ENCODE results near the gene FOXN3. TPM values are rescaled to one million over a fixed set of nuclear protein-coding genes. Genes with fewer than 3 reads are reported as not detected.

Gene FOXN3
- total RNA-seq, 4 donors from 2014 or later = 99.6 to 172 (median 103) TPM

DNA sequence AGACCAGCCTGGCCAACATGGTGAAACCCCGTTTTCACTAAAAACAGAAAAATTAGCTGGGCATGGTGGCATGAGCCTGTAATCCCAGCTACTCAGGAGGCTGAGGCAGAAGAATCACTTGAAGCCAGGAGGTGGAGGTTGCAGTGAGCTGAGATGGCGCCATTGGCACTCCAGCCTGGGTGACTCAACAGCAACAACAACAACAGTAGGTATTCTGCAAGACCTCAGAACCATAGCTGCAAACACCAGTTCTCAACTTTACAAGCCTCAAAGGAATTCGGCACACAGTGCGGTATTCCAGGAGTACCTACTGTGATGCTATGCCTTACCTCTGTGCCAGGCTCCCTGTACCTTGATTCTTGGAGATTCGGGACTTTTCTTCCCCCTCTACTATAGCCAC, 15.8 kb downstream of the FOXN3 start:
- H3K4me3 ChIP-seq = no peak overlapping the region
- no peaks in the 10 kb centered on the region for H3K9me3 ChIP-seq
- intact Hi-C loops (cut with DNase I; ENCODE audit: low total_unique reads) (no loop called here), in situ Hi-C loops (cut with MboI; ENCODE audit: low sequenced_read_pairs in 4 of 4) (loop anchor here in 2 of 4 donors (25.0 kb wide), 1 partner anchor 364 kb away; no protein-coding TSS in a partner anchor)
- H3K4me1 ChIP-seq = peaks cover 45 to 58% of the 10 kb centered on the region in 2 donors
- no peaks in the 10 kb centered on the region for H3K36me3 ChIP-seq
- no peaks in the 10 kb centered on the region for H3K27me3 ChIP-seq
- H3K27ac ChIP-seq = no peak overlapping the region
- no peak for TF ChIP-seq POLR2A (IDR thresholded peaks at IDR 0.05)
- TF ChIP-seq, protein P1, sequence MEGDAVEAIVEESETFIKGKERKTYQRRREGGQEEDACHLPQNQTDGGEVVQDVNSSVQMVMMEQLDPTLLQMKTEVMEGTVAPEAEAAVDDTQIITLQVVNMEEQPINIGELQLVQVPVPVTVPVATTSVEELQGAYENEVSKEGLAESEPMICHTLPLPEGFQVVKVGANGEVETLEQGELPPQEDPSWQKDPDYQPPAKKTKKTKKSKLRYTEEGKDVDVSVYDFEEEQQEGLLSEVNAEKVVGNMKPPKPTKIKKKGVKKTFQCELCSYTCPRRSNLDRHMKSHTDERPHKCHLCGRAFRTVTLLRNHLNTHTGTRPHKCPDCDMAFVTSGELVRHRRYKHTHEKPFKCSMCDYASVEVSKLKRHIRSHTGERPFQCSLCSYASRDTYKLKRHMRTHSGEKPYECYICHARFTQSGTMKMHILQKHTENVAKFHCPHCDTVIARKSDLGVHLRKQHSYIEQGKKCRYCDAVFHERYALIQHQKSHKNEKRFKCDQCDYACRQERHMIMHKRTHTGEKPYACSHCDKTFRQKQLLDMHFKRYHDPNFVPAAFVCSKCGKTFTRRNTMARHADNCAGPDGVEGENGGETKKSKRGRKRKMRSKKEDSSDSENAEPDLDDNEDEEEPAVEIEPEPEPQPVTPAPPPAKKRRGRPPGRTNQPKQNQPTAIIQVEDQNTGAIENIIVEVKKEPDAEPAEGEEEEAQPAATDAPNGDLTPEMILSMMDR (IDR thresholded peaks at IDR 0.05 in 4 of 5, conservative IDR thresholded peaks at IDR 0.05 in 1 of 5) = no peak
- DNase-seq (no peak), ATAC-seq (peak in 1 of 2 donors; percentile 24)

DNA sequence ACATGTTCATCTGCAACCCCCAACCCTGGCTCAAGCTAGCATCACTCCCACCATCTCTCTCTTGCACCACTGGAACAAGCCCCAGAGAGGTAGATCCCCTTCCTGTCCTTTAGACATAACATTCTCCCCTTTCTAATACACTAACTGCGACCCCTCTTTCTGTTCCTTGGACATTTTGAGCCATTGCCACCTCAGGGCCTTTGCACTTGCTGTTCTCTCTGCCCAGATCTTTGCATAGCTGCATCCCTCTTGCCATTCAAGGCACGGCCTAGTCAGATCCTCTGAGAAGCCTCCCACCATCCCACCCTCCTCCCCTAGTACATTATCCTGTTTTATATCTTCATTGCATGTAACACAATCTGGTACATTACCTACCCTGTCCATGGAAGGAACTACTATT, 16.5 kb downstream of the FOXN3 start:
- TF ChIP-seq POLR2A (IDR thresholded peaks at IDR 0.05) = no peak
- TF ChIP-seq, protein P1 (IDR thresholded peaks at IDR 0.05 in 4 of 5, conservative IDR thresholded peaks at IDR 0.05 in 1 of 5) = no peak
- in situ Hi-C loops (cut with MboI; ENCODE audit: low sequenced_read_pairs in 4 of 4) = loop anchor here in 2 of 4 donors (25.0 kb wide), 1 partner anchor 363 kb away; no protein-coding TSS in a partner anchor
- ATAC-seq (no peak), DNase-seq (no peak)
- Histone ChIP-seq H3K27ac (no peak overlapping the region), H3K9me3 (no peaks in the 10 kb centered on the region), H3K4me1 (peaks cover 43 to 54% of the 10 kb centered on the region in 2 donors), H3K36me3 (no peaks in the 10 kb centered on the region), H3K27me3 (no peaks in the 10 kb centered on the region), H3K4me3 (no peak overlapping the region)
- intact Hi-C loops (cut with DNase I; ENCODE audit: low total_unique reads) = no loop called here

DNA sequence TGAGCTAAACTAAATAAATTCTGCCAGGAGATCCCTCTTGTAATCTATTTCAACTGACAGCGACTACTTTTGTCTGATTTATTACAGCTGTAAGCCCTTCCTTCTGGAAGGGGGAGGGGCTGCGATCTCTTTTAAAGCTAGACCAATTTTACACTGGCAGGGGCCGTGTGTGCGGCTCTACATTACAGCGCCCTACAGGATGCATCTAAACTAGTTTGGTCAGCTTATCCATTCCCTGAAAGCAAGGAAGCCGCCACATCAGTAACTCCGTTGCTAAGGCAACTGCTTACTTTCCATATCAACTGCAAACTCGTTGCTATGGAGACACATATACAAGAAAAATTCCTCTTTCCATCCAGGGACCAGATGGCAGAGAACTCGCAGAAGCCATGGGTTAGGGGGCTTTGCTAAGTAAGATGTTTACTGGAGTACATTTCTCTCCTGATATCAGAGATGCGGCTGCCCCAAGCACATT, 17.4 kb downstream of the FOXN3 start:
- intact Hi-C loops (cut with DNase I; ENCODE audit: low total_unique reads) = no loop called here
- peak overlapping the region in 1 of 4 donors; percentile 4 for H3K4me3 ChIP-seq
- peak overlapping the region in 2 of 4 donors; percentile 12 to 32 for H3K27ac ChIP-seq

DNA sequence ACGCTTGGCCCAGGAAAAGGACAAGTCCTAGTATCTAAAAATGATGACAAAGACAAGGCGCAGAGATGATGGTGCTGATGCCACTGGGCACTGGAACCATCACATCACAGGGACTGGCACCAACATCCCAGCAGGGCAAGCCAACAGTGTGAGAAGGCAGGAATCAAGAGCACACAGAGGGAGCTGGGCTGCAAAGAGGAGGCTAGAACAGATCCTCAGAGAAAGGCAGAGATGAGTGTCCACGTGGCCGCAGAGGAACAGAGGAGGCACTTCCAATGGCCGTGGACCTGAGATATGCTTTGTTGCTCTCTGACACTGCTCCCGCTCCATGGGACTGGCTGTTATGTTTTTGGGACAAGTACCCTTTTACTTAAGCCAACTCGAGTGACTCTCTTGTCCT, 17.9 kb downstream of the FOXN3 start:
- H3K27ac ChIP-seq = peak overlapping the region in 2 of 4 donors; percentile 12 to 32
- DNase-seq = no peak
- in situ Hi-C loops (cut with MboI; ENCODE audit: low sequenced_read_pairs in 4 of 4) = no loop called here
- intact Hi-C loops (cut with DNase I; ENCODE audit: low total_unique reads) = no loop called here
- ATAC-seq = peak in 1 of 2 donors; percentile 10
- no peaks in the 10 kb centered on the region for H3K27me3 ChIP-seq
- no peaks in the 10 kb centered on the region for H3K36me3 ChIP-seq
- H3K9me3 ChIP-seq = no peaks in the 10 kb centered on the region
- TF ChIP-seq, protein P1 (IDR thresholded peaks at IDR 0.05 in 4 of 5, conservative IDR thresholded peaks at IDR 0.05 in 1 of 5) = no peak
- no peak for TF ChIP-seq POLR2A (IDR thresholded peaks at IDR 0.05)
- H3K4me3 ChIP-seq = no peak overlapping the region
- peaks cover 51 to 60% of the 10 kb centered on the region in 2 donors for H3K4me1 ChIP-seq

More for the DNA sequence above, 17.4 kb downstream of the FOXN3 start:
- in situ Hi-C loops (cut with MboI; ENCODE audit: low sequenced_read_pairs in 4 of 4) = loop anchor here in 2 of 4 donors (25.0 kb wide), 1 partner anchor 362 kb away; no protein-coding TSS in a partner anchor
- ATAC-seq = peak in 1 of 2 donors; percentile 8
- DNase-seq = no peak
- Histone ChIP-seq H3K4me1 (peaks cover 49 to 58% of the 10 kb centered on the region in 2 donors), H3K27me3 (no peaks in the 10 kb centered on the region), H3K36me3 (no peaks in the 10 kb centered on the region), H3K9me3 (no peaks in the 10 kb centered on the region)
- no peak for TF ChIP-seq POLR2A (IDR thresholded peaks at IDR 0.05)
- TF ChIP-seq, protein P1 (IDR thresholded peaks at IDR 0.05 in 4 of 5, conservative IDR thresholded peaks at IDR 0.05 in 1 of 5) = no peak

Data from gastrocnemius medialis (tissue), 4 donors.